CD14-positive monocyte (primary cell): ENCODE data around the gene LZTFL1. TPM values are rescaled to one million over a fixed set of nuclear protein-coding genes. Genes with fewer than 3 reads are reported as not detected.

ENCODE experiments used
- DNase-seq, 3 donors: peaks; one replicate each; pipeline ENCODE4 v3.0.0-alpha.2; 2011 to 2022
- H2AFZ ChIP-seq: 2 replicates; pipeline ENCODE4 v1.6.0; 2012; ENCODE audit warnings: mild to moderate bottlenecking, low read depth, low read length, inconsistent platforms; ENCODE audit not compliant: insufficient read depth, poor library complexity, severe bottlenecking
- H3K27ac ChIP-seq, 2 donors: 1 replicate in 1 of 2; 2 replicates in 1 of 2; pipeline ENCODE4 v1.5.1; 2012 to 2013; ENCODE audit warnings: low read length in 2 of 2, control low read depth in 1 of 2, inconsistent platforms in 1 of 2, low read depth in 1 of 2, mild to moderate bottlenecking in 1 of 2
- H3K27me3 ChIP-seq, 2 donors: one replicate each; pipeline versions ENCODE4 v1.6.0 to v1.6.1; 2011 to 2013; ENCODE audit warnings: low read length in 2 of 2; ENCODE audit not compliant: control insufficient read depth in 2 of 2, insufficient read depth in 2 of 2
- H3K36me3 ChIP-seq, 2 donors: replicated peaks in 1 of 2; 1 replicate in 1 of 2; 2 replicates in 1 of 2; pipeline versions ENCODE4 v1.5.1 to v1.6.1; 2012 to 2013; ENCODE audit warnings: low read length in 2 of 2, control low read depth in 1 of 2, inconsistent platforms in 1 of 2, mild to moderate bottlenecking in 1 of 2; ENCODE audit not compliant: insufficient read depth in 2 of 2, control insufficient read depth in 1 of 2
- H3K4me1 ChIP-seq, 2 donors: 1 replicate in 1 of 2; 2 replicates in 1 of 2; pipeline versions ENCODE4 v1.5.1 to v1.6.1; 2012 to 2013; ENCODE audit warnings: low read length in 2 of 2, control low read depth in 1 of 2, inconsistent platforms in 1 of 2, mild to moderate bottlenecking in 1 of 2, moderate library complexity in 1 of 2; ENCODE audit not compliant: insufficient read depth in 2 of 2, control insufficient read depth in 1 of 2
- H3K4me2 ChIP-seq: replicated peaks from 2 replicates; pipeline ENCODE3; 2012; ENCODE audit warnings: low read length, moderate library complexity, mild to moderate bottlenecking; ENCODE audit not compliant: poor library complexity, severe bottlenecking; ENCODE audit errors: extremely low read depth
- H3K4me3 ChIP-seq, 3 experiments: fragments of 200-600 bp in 1 of 3; sonication (generic) in 1 of 3; replicated peaks in 1 of 3; 1 replicate in 2 of 3; 2 replicates in 1 of 3; pipeline ENCODE4 v1.5.1; 2011 to 2013; ENCODE audit warnings: low read length in 3 of 3, mild to moderate bottlenecking in 3 of 3, control low read depth in 2 of 3, low read depth in 2 of 3, inconsistent platforms in 1 of 3, moderate library complexity in 1 of 3
- H3K79me2 ChIP-seq: 2 replicates; pipeline ENCODE4 v1.6.0; 2012; ENCODE audit warnings: mild to moderate bottlenecking, control low read depth, inconsistent platforms, low read length, moderate library complexity; ENCODE audit not compliant: insufficient read depth
- H3K9ac ChIP-seq: 2 replicates; pipeline ENCODE4 v1.6.0; 2017; ENCODE audit warnings: low read length, mild to moderate bottlenecking; ENCODE audit not compliant: insufficient read depth, poor library complexity, severe bottlenecking
- H3K9me3 ChIP-seq, 2 donors: replicated peaks in 1 of 2; 1 replicate in 1 of 2; 2 replicates in 1 of 2; pipeline versions ENCODE4 v1.5.1 to v1.6.1; 2012 to 2013; ENCODE audit warnings: low read length in 2 of 2, control low read depth in 1 of 2; ENCODE audit not compliant: control insufficient read depth in 1 of 2, insufficient read depth in 1 of 2
- H4K20me1 ChIP-seq: 2 replicates; pipeline ENCODE4 v1.6.0; 2012; ENCODE audit warnings: mild to moderate bottlenecking, low read length, control low read depth, moderate library complexity; ENCODE audit not compliant: insufficient read depth
- H3K27ac Mint-ChIP-seq, 7 donors: one replicate each; pipeline ENCODE4 v1.8.0; 2020; ENCODE audit warnings: mild to moderate bottlenecking in 7 of 7, mixed read lengths in 7 of 7, moderate library complexity in 6 of 7, inconsistent platforms in 2 of 7
- H3K27me3 Mint-ChIP-seq, 3 donors: one replicate each; pipeline ENCODE4 v1.8.0; 2021 to 2022; ENCODE audit warnings: low read depth in 3 of 3, mild to moderate bottlenecking in 3 of 3, mixed read lengths in 3 of 3, moderate library complexity in 3 of 3, inconsistent platforms in 1 of 3
- H3K36me3 Mint-ChIP-seq, 2 donors: one replicate each; pipeline ENCODE4 v1.8.0; 2020; ENCODE audit warnings: mixed read lengths in 2 of 2, inconsistent platforms in 1 of 2, mild to moderate bottlenecking in 1 of 2
- H3K4me1 Mint-ChIP-seq: one replicate; pipeline ENCODE4 v1.8.0; 2020; ENCODE audit warnings: mild to moderate bottlenecking, mixed read lengths
- H3K4me3 Mint-ChIP-seq, 2 donors: one replicate each; pipeline ENCODE4 v1.8.0; 2020; ENCODE audit warnings: mild to moderate bottlenecking in 2 of 2, mixed read lengths in 2 of 2, moderate library complexity in 1 of 2
- H3K9me3 Mint-ChIP-seq, 7 donors: one replicate each; pipeline ENCODE4 v1.8.0; 2020 to 2022; ENCODE audit warnings: mixed read lengths in 7 of 7, mild to moderate bottlenecking in 6 of 7, moderate library complexity in 6 of 7, inconsistent platforms in 2 of 7
- WGBS: methylation state at CpG from one replicate; pipeline ENCODE4 v1.1.5; 2013; ENCODE audit warnings: missing lambda C conversion rate; ENCODE audit not compliant: insufficient coverage; 5-methylcytosine and 5-hydroxymethylcytosine counted together
- intact Hi-C, 2 donors: fragments of 100-400 bp; cut with micrococcal nuclease; formaldehyde crosslinking; loops; one replicate each; pipeline versions ENCODE4 v1.15.0 to v1.15.1; 2023
- polyA plus RNA-seq, 3 donors: library from polyadenylated mRNA; depleted of rRNA in 1 of 3; unstranded in 2 of 3; stranded (reverse) in 1 of 3; fragments of 300-500 nt in 2 of 3; fragments of >200 nt in 1 of 3; fragmentation: Illumina TruSeq in 2 of 3; gene quantifications; 1 replicate in 2 of 3; 2 replicates in 1 of 3; pipeline ENCODE4 v1.2.3, GENCODE V29; 2012 to 2021
- TF ChIP-seq, protein P1 (sequence below): fragments of 200-600 bp; IDR thresholded peaks from one replicate; pipeline ENCODE4 v1.8.0; 2022; ENCODE audit warnings: antibody characterized with exemption, mild to moderate bottlenecking

Gene LZTFL1
- polyA plus RNA-seq, 3 donors = 7.3 to 10.5 (median 7.5) TPM

DNA sequence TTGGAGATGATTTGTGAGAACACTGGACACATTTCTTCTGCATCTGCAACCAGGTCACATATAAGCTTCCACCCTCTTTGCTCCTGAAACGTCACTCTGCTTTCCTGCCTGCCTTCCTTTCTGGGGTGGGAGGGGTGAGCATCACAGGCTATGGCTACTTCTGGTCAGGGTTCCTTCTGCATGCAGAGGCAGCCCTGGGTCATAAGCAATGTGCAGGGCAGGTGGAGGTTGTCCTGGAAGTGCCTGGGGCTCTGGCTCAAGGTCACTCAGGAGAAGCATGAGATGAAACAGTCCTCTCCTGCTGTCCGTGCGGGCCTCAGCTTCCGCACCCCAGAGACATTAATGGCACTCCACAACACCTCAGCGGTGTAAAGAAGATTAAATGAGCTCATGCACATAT, 60.6 kb downstream of the LZTFL1 start:
- Histone ChIP-seq H3K4me3 (no peak overlapping the region), H3K9ac (no peak overlapping the region), H3K27me3 (no peaks in the 10 kb centered on the region), H3K9me3 (no peaks in the 10 kb centered on the region), H3K36me3 (no peaks in the 10 kb centered on the region), H4K20me1 (no peaks in the 10 kb centered on the region), H3K4me1 (no peaks in the 10 kb centered on the region), H3K4me2 (no peak overlapping the region), H3K79me2 (no peaks in the 10 kb centered on the region), H2AFZ (no peak overlapping the region), H3K27ac (no peak overlapping the region)
- intact Hi-C loops = no loop called here
- TF ChIP-seq, protein P1, sequence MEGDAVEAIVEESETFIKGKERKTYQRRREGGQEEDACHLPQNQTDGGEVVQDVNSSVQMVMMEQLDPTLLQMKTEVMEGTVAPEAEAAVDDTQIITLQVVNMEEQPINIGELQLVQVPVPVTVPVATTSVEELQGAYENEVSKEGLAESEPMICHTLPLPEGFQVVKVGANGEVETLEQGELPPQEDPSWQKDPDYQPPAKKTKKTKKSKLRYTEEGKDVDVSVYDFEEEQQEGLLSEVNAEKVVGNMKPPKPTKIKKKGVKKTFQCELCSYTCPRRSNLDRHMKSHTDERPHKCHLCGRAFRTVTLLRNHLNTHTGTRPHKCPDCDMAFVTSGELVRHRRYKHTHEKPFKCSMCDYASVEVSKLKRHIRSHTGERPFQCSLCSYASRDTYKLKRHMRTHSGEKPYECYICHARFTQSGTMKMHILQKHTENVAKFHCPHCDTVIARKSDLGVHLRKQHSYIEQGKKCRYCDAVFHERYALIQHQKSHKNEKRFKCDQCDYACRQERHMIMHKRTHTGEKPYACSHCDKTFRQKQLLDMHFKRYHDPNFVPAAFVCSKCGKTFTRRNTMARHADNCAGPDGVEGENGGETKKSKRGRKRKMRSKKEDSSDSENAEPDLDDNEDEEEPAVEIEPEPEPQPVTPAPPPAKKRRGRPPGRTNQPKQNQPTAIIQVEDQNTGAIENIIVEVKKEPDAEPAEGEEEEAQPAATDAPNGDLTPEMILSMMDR = no peak
- no peak overlapping the region for H3K4me3 Mint-ChIP-seq
- no peaks in the 10 kb centered on the region for H3K4me1 Mint-ChIP-seq
- WGBS = 94% methylated on average over 3 of the region's 5 CpGs
- no peak for DNase-seq
- H3K27ac Mint-ChIP-seq = no peak overlapping the region
- H3K36me3 Mint-ChIP-seq = no peaks in the 10 kb centered on the region
- peaks cover 2 to 6% (median 2%) of the 10 kb centered on the region in 3 donors for H3K27me3 Mint-ChIP-seq
- peaks cover 4 to 9% (median 7%) of the 10 kb centered on the region in 7 donors for H3K9me3 Mint-ChIP-seq

DNA sequence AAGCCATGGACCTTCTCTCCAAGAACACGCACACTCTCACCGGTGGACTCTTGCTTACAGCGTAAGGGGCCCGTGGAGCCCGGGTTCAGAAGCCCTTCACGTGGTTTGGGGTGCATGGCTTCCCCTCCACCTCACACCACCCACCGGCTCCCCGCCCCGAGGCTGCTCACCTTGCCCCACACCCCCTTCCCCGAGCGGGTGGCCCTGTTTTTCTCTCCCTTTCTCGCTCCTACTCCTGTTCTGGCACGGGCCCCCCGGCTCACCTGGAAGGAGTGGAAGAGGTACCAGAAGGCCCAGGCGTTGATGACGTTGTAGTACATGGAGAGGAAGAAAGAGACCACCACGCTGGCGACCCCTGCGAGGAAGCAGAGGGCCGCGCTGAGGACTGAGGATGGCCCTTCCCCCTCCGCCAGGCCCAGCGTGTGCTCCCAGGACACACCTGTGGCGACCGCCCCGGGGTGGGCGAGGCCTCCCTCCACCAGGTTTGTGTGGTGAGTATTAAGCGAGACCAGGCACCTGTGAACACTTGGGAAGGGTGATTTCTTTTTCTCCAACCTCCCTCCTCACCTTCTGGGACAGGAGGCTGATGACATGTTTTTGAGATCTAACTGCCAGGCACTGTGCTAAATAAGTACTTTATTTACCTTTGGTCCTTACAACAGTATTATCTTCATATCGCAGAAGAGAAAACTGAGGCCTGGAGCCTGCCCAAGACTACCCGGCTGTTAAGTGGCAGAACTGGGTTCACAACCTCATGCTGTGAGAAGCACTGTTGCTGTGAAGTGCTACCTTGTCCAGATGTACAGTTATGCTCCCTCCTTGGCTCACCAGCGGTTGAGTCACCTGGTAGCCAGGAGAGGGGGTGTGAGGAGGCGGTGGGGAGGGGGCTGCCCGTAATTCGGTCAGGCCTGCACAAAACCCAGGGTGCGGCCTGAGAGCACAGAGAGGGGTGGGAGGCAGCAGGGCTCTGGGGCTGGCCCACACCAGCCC, 61.9 kb downstream of the LZTFL1 start:
- Histone ChIP-seq H3K9ac (no peak overlapping the region), H3K4me3 (no peak overlapping the region), H3K27ac (no peak overlapping the region), H2AFZ (no peak overlapping the region), H4K20me1 (no peaks in the 10 kb centered on the region), H3K36me3 (no peaks in the 10 kb centered on the region), H3K27me3 (no peaks in the 10 kb centered on the region), H3K79me2 (no peaks in the 10 kb centered on the region), H3K9me3 (no peaks in the 10 kb centered on the region), H3K4me2 (no peak overlapping the region), H3K4me1 (no peaks in the 10 kb centered on the region)
- no peaks in the 10 kb centered on the region for H3K36me3 Mint-ChIP-seq
- peaks cover 3 to 9% (median 6%) of the 10 kb centered on the region in 7 donors for H3K9me3 Mint-ChIP-seq
- TF ChIP-seq, protein P1 = no peak
- no peaks in the 10 kb centered on the region for H3K4me1 Mint-ChIP-seq
- intact Hi-C loops = no loop called here
- peaks cover 4 to 6% (median 5%) of the 10 kb centered on the region in 3 donors for H3K27me3 Mint-ChIP-seq
- WGBS = 94% methylated on average over 6 of the region's 35 CpGs
- no peak for DNase-seq
- H3K4me3 Mint-ChIP-seq = no peak overlapping the region
- no peak overlapping the region for H3K27ac Mint-ChIP-seq
